GM10266 (cell line): Measurements from ENCODE around the gene CDH23.

ENCODE experiments used
- DNase-seq: peaks from one replicate; pipeline ENCODE4 v3.0.0; 2012; ENCODE audit errors: extremely low spot score
- TF ChIP-seq, protein P1 (sequence below): IDR thresholded peaks from 2 replicates; pipeline ENCODE4 v1.5.1; 2012; ENCODE audit warnings: mild to moderate bottlenecking, low read depth; ENCODE audit not compliant: control insufficient read depth, insufficient read depth; ENCODE audit errors: missing control alignments

Gene CDH23

DNA sequence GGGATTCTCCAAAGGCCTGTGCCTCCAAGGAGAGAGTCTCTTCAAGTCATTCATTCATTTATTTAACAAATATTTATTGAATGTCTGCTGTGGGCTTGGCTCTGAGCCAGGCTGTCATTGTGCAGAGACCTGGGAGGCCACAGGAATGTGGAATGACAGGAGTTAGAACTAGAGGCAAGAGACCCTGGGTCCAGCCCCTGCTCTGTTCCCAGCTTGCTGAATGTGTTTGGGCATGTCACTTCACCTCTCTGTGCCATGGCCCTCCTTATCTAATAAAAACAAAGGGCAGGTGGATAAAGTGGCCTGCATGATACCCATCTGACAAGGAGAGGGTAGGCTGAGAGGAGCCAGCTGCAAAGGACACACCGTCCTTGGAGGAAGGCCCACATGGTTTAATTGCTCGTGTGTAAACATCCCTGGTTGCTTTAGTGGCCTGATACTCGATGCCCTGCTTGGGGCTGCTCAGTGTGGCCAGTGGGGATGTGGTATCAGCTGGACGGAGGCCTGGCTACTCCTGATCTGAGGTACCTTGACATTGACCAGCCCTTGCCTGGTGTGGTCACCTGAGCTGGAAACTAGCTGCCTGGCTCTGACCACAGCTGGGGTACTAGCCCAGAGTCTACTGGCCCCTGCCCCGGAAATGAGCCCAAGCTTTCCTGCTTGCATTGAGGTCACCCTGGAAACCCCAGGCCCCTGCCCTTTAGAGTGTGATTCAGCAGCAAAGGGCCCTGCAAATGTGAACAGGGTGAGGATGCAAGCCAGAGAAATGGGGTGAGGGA lies 116.2 kb downstream of the CDH23 start:
- TF ChIP-seq, protein P1, sequence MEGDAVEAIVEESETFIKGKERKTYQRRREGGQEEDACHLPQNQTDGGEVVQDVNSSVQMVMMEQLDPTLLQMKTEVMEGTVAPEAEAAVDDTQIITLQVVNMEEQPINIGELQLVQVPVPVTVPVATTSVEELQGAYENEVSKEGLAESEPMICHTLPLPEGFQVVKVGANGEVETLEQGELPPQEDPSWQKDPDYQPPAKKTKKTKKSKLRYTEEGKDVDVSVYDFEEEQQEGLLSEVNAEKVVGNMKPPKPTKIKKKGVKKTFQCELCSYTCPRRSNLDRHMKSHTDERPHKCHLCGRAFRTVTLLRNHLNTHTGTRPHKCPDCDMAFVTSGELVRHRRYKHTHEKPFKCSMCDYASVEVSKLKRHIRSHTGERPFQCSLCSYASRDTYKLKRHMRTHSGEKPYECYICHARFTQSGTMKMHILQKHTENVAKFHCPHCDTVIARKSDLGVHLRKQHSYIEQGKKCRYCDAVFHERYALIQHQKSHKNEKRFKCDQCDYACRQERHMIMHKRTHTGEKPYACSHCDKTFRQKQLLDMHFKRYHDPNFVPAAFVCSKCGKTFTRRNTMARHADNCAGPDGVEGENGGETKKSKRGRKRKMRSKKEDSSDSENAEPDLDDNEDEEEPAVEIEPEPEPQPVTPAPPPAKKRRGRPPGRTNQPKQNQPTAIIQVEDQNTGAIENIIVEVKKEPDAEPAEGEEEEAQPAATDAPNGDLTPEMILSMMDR, result no peak
- DNase-seq, result no peak

DNA sequence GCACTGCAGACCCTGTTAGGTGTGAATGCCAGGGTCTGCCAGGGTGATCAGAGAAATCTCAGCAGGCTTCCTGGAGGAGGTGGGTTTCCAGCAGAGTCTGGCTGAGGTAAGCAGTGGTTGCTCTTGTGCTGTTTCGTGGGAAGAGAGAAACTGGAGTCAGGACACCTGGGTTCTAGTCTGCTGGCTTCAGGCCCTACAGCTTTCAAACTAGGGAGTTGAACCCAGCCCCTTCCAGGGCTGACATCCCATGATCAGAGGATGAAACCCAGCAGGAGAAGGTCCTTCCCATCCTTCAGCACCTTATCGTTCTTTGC lies 116.8 kb downstream of the CDH23 start:
- no peak for DNase-seq
- TF ChIP-seq, protein P1, result no peak

DNA sequence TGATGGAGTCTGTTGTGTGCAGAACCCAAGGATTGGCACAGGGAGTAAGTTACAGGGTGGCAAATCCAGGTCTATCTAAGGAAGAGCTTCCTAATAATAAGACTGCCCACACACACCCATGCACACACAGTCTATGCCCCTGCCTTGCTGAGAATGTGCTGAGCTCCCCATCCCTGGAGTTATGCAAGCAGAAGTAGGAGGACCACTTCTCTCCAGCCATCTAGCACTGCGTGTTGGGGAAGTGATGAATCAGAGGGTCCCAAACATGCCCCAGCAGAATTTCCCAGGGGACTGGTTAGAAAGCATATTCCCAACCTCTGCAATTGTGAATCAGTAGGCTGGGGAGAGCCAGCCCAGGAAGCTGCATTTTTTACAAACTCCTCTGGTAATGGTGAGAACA lies 117.2 kb downstream of the CDH23 start:
- no peak for DNase-seq
- TF ChIP-seq, protein P1, result no peak

DNA sequence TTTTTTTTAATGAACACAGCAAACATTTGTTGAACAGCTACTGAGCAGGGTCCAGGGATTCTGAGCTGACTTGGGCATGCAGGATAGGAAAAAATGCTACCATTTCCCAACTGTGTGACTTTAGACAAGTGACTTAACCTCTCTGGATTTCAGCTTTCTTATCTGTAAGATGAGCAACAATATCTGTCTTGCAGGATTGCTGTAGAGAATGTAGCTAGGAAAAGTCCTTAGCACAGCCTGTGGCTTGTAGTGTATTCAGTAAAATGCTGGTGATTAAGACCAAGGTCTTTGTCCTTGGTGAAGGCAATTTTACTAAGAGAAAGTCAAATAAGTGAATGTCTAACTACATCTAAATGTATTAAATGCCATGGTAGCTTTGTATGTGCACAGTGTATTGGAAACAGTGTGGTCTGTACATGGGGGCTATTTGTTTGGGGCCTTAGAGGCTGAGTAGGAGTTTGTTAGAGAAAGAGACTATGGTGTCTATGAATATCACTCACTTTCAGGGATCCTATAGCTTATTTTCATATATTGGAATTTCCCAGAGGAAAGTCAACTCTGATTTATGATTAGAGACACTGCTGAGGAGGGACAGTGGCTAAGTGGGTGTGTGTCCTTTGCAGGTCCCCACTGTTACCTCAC lies 118.9 kb downstream of the CDH23 start:
- no peak for DNase-seq
- TF ChIP-seq, protein P1, result no peak

DNA sequence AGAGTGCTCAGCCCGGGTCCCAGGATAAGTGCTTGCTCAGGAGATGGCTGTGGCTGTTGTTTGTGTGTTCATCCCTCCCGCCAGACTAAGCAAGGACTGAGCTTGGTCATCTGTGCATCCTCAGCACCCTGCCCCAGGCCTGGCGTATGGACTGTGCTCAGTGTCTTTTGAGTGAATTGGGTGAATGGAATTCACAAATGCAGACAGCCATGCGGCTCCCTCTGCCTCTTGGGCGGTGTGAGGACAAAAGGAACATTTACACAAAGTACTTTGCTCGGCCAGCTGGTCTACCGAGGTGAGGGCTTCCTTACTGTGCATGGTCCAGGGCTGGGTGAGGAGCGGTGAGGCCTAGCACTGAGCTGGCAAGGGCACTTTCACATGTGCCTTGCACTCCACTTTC lies 120.2 kb downstream of the CDH23 start:
- TF ChIP-seq, protein P1, result no peak
- DNase-seq, result no peak

DNA sequence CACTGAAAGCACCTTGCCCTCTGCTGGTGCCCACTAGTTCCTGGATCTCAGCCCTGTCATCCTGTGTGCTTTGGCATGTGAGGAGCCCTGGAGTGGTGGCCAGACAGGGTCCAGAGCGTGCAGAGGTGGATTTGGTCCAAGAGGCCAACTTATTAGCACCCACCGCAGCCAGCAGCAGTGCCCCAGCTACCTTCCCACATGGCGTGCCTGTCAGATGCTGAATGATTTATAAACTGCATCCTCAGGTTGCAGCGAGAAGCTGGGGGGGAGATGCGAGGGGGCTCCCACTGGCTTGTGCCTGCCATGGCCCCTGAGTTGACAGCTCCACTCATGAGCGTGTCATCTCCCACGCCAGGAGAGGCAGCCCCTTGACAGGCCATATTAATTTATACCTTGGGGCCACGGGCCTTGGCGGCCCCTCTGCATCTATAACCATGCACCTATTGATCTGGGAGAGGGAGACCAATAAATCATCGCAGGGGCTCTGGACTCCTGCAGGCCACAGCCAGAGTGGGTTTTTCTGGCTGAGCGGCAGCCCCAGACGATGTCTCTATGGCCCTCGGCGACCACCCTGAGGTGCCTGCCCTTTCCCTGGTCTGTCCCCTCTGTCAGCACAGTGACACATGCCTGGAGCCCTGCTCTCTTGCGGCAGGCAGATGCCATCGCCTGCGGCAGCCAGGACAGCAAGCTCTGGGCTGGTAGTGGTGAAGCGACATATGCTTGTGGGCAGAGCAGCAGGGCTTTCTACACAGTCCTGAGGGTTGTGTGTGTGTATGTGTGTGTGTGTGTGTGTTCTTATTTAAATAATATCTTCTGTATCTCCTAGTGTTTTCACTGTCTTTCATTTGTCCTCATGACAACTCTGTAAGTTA lies 120.8 kb downstream of the CDH23 start:
- DNase-seq, result no peak
- TF ChIP-seq, protein P1, result no peak

DNA sequence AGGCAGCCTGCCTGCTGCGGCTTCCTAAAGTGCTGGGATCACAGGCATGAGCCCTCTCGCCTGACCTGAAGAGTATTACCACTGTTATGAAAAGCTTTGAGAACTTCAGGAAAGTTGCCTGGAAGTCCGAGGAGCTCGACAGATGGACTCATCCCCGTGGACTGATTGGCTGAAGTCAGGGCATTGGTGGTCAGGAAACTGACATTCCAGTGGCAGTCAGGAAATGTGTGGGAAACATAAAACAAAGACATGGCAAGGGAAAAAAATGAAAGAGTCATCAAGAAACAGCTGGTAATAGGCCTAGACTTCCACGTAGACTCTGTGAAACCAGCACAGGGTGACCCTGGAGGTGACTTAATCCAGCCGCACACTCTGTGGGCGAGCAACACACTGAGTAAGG lies 123.3 kb downstream of the CDH23 start:
- DNase-seq, result no peak

More for the DNA sequence above, 123.3 kb downstream of the CDH23 start:
- TF ChIP-seq, protein P1, result no peak
